HFF-Myc (cell line): ENCODE data around the gene OR3A3.

ENCODE experiments used
- DNase-seq: peaks from one replicate; pipeline ENCODE4 v3.0.0-alpha.2; 2011; ENCODE audit warnings: low read depth; ENCODE audit errors: extremely low read depth
- H3K4me3 ChIP-seq: replicated peaks from 2 replicates; pipeline ENCODE4 v1.5.1; 2011; ENCODE audit warnings: low read depth, mild to moderate bottlenecking, control low read depth, low read length
- TF ChIP-seq, protein P1 (sequence below): IDR thresholded peaks from 2 replicates; pipeline ENCODE4 v1.5.1; 2012; ENCODE audit warnings: mild to moderate bottlenecking, low read depth, low read length, control low read depth; ENCODE audit errors: missing control alignments

OR3A3 gene

DNA sequence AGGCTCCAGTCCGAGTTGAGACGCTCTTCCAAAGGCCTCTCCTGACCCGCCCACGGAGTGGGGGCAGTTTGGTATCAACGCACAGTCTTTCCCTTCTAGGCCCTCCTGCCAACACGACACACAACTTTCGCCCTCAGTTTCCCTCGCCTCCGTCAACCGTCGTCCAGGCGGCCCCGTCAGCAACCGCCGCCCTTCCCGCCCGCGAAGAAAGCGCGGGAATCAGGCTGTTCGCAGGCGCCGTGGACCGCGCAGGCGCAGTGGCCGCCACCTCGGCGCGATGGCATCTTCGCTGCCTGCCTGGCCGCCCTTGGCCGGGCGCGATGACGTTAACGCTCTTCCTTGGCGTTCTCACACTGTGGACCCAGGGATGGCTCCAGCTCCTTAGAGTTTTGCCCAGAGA, 60.4 kb downstream of the OR3A3 start, which contains the start of gene SPATA22:
SPATA22 (minus strand) TSS at position 221 of the 400 bp plus-strand sequence. CDS start 2,494 bp downstream, outside the sequence.
- H3K4me3 ChIP-seq, result no peak within 1 kb of the TSS
- no peak for DNase-seq
- TF ChIP-seq, protein P1, sequence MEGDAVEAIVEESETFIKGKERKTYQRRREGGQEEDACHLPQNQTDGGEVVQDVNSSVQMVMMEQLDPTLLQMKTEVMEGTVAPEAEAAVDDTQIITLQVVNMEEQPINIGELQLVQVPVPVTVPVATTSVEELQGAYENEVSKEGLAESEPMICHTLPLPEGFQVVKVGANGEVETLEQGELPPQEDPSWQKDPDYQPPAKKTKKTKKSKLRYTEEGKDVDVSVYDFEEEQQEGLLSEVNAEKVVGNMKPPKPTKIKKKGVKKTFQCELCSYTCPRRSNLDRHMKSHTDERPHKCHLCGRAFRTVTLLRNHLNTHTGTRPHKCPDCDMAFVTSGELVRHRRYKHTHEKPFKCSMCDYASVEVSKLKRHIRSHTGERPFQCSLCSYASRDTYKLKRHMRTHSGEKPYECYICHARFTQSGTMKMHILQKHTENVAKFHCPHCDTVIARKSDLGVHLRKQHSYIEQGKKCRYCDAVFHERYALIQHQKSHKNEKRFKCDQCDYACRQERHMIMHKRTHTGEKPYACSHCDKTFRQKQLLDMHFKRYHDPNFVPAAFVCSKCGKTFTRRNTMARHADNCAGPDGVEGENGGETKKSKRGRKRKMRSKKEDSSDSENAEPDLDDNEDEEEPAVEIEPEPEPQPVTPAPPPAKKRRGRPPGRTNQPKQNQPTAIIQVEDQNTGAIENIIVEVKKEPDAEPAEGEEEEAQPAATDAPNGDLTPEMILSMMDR, result no peak

DNA sequence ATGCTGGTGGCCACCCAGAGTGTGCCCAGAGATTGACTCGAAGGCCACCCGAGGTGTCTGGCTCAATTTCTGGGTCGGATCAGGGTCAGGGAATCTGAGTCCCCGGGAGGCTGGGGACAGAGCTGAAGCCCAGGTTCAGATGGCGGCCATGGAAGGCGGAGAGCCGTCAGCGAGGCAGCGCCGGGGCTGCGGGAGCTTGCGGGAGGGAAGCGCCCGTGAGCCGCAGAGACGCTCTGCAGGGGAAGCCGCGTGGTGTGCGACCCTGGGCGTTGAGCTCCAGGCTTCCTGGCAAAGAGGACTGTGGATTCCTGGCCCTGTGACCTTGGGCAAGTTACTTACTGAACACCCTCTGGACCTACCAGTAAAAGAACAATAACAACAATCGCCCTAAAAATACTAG, 61.0 kb downstream of the OR3A3 start:
- DNase-seq, result no peak
- no peak overlapping the region for H3K4me3 ChIP-seq
- TF ChIP-seq, protein P1, result no peak
